Colon (tissue), 2 donors: ENCODE measurements around the gene TNFAIP8L2.
"Not testable (repeated sequence)": the region's sequence is repeated elsewhere in the genome, so short reads cannot be mapped to it uniquely, and the experiment has no call there.

Experiments
- FAIRE-seq: peaks from 2 replicates; lab custom pipeline; 2012; peaks lifted over from hg19 to GRCh38; lab: Jason Lieb, UNC
- donor health status: control.
- donor health status: control.

The TNFAIP8L2 gene

GRCh38 chr1:151146072-151146411 lies 10.4 kb upstream of the TNFAIP8L2 start:
- FAIRE-seq, result no peak

- no peak for FAIRE-seq
Measured at GRCh38 chr1:151146412-151147131, 9.9 kb upstream of the TNFAIP8L2 start, which contains the start of gene SEMA6C. Gene SEMA6C, minus strand, starts transcription at chr1:151146631. Its CDS starts 4,010 bp downstream, at chr1:151142621.

GRCh38 chr1:151147132-151147503 lies 9.3 kb upstream of the TNFAIP8L2 start:
- no peak for FAIRE-seq

GRCh38 chr1:151147665-151148064 lies 8.8 kb upstream of the TNFAIP8L2 start:
- FAIRE-seq, result no peak

GRCh38 chr1:151157067-151157531 lies 650 bp downstream of the TNFAIP8L2 start:
- FAIRE-seq, result no peak

GRCh38 chr1:151158326-151158725 lies 1.9 kb downstream of the TNFAIP8L2 start:
- no peak for FAIRE-seq

GRCh38 chr1:151158751-151159251 lies 2.4 kb downstream of the TNFAIP8L2 start:
- no peak for FAIRE-seq

GRCh38 chr1:151159373-151159772 lies 2.9 kb downstream of the TNFAIP8L2 start:
- no peak for FAIRE-seq

GRCh38 chr1:151164732-151165280 lies 8.4 kb downstream of the TNFAIP8L2 start:
- no peak for FAIRE-seq

GRCh38 chr1:151165281-151165737 lies 8.9 kb downstream of the TNFAIP8L2 start:
- no peak for FAIRE-seq

- FAIRE-seq, result peak; percentile 79
Measured at GRCh38 chr1:151165738-151166504, 9.5 kb downstream of the TNFAIP8L2 start, which contains the start of the genes LYSMD1 and SCNM1. Gene LYSMD1, minus strand, starts transcription at chr1:151165902. Its CDS starts 644 bp downstream, at chr1:151165258. Gene SCNM1, plus strand, starts transcription at chr1:151166144. Its CDS starts 9 bp downstream, at chr1:151166153.

GRCh38 chr1:151166505-151166956 lies 10.1 kb downstream of the TNFAIP8L2 start:
- no peak for FAIRE-seq

GRCh38 chr1:151167116-151167515 lies 10.7 kb downstream of the TNFAIP8L2 start:
- FAIRE-seq, result no peak

GRCh38 chr1:151171190-151171589 lies 14.7 kb downstream of the TNFAIP8L2 start:
- no peak for FAIRE-seq

- no peak for FAIRE-seq
Measured at GRCh38 chr1:151175041-151175741, 18.7 kb downstream of the TNFAIP8L2 start.

GRCh38 chr1:151175863-151176262 lies 19.4 kb downstream of the TNFAIP8L2 start, which contains the start of gene TMOD4:
Gene TMOD4, minus strand, starts transcription at chr1:151175981. Its CDS starts 1,106 bp downstream, at chr1:151174875.
- FAIRE-seq, result no peak

GRCh38 chr1:151176514-151177045 lies 20.1 kb downstream of the TNFAIP8L2 start:
- no peak for FAIRE-seq

GRCh38 chr1:151184211-151184610 lies 27.8 kb downstream of the TNFAIP8L2 start:
- FAIRE-seq, result no peak

- FAIRE-seq, result no peak
Measured at GRCh38 chr1:151187205-151187604, 30.8 kb downstream of the TNFAIP8L2 start.

- FAIRE-seq, result not testable (repeated sequence)
Measured at GRCh38 chr1:151188667-151189066, 32.2 kb downstream of the TNFAIP8L2 start.
